Endothelial cell of umbilical vein (primary cell): ENCODE data around the gene CAPN14. TPM values are rescaled to one million over a fixed set of nuclear protein-coding genes. Genes with fewer than 3 reads are reported as not detected.

Experiments used
- BruUV-seq: library from RNA; stranded (reverse); fragments of 400-500 nt; replicated peaks from 2 replicates; lab custom pipeline; 2021; lab: Mats Ljungman, UMichigan
- CTCF ChIA-PET: fragments of 300-600, 350-600 bp; sonication (Branson Sonifier 250); formaldehyde crosslinking; loops from one replicate; lab custom pipeline; 2021; ENCODE audit warnings: antibody characterized with exemption, inconsistent platforms; lab: Charles Lee
- POLR2A ChIA-PET: fragments of 300-600, 350-600 bp; sonication (Branson Sonifier 250); formaldehyde crosslinking; loops from one replicate; lab custom pipeline; 2021; ENCODE audit warnings: antibody characterized with exemption, inconsistent platforms; lab: Charles Lee
- DNase-seq: peaks from one replicate; pipeline ENCODE4 v3.0.0-alpha.2; 2011; ENCODE audit warnings: low read depth, low spot score
- FAIRE-seq: peaks from 2 replicates; lab custom pipeline; 2011; peaks lifted over from hg19 to GRCh38; lab: Jason Lieb, UNC
- H2AFZ ChIP-seq: 2 replicates; pipeline ENCODE4 v1.6.0; 2012; ENCODE audit warnings: low read depth, low read length, control low read depth, inconsistent platforms
- H3K27ac ChIP-seq: 2 replicates; pipeline ENCODE4 v1.5.1; 2011; ENCODE audit warnings: low read depth, mild to moderate bottlenecking, control low read depth, low read length, moderate library complexity; ENCODE audit not compliant: insufficient read depth
- H3K27me3 ChIP-seq, 2 experiments: 2 replicates each; pipeline versions ENCODE4 v1.6.0 to v1.6.1; 2011; ENCODE audit warnings: low read length in 2 of 2, mixed read lengths in 1 of 2; ENCODE audit not compliant: control insufficient read depth in 2 of 2, insufficient read depth in 2 of 2
- H3K36me3 ChIP-seq, 2 experiments: 2 replicates in 1 of 2; 3 replicates in 1 of 2; pipeline ENCODE4 v1.5.1; 2011; ENCODE audit warnings: low read length in 2 of 2, mild to moderate bottlenecking in 1 of 2, moderate library complexity in 1 of 2; ENCODE audit not compliant: control insufficient read depth in 2 of 2, insufficient read depth in 2 of 2; ENCODE audit errors: extremely low read depth in 1 of 2
- H3K4me1 ChIP-seq: 3 replicates; pipeline ENCODE4 v1.5.1; 2011; ENCODE audit warnings: mild to moderate bottlenecking, low read length; ENCODE audit not compliant: control insufficient read depth, insufficient read depth; ENCODE audit errors: extremely low read depth
- H3K4me2 ChIP-seq: 2 replicates; pipeline ENCODE4 v1.6.1; 2011; ENCODE audit warnings: low read length, control low read depth, mixed read lengths; ENCODE audit not compliant: insufficient read depth
- H3K4me3 ChIP-seq, 3 experiments: fragments of 200-600 bp in 1 of 3; sonication (generic), shearing (Covaris generic) in 1 of 3; replicated peaks in 1 of 3; 2 replicates each; pipeline ENCODE4 v1.5.1; 2011 to 2016; ENCODE audit warnings: control low read depth in 3 of 3, low read length in 3 of 3, mild to moderate bottlenecking in 2 of 3, inconsistent platforms in 1 of 3, low read depth in 1 of 3, moderate library complexity in 1 of 3; ENCODE audit not compliant: insufficient read depth in 1 of 3
- H3K79me2 ChIP-seq: 2 replicates; pipeline ENCODE4 v1.6.0; 2012; ENCODE audit warnings: low read length, inconsistent platforms; ENCODE audit not compliant: control insufficient read depth, insufficient read depth
- H3K9ac ChIP-seq: replicated peaks from 2 replicates; pipeline ENCODE3; 2011; ENCODE audit warnings: low read length, control low read depth; ENCODE audit not compliant: insufficient read depth; ENCODE audit errors: extremely low read depth
- H3K9me1 ChIP-seq: replicated peaks from 3 replicates; pipeline ENCODE4 v1.6.0; 2011; ENCODE audit warnings: mild to moderate bottlenecking, low read length; ENCODE audit not compliant: control insufficient read depth, insufficient read depth; ENCODE audit errors: extremely low read depth
- H3K9me3 ChIP-seq: replicated peaks from 2 replicates; pipeline ENCODE4 v1.5.1; 2012; ENCODE audit warnings: low read length, inconsistent platforms; ENCODE audit not compliant: control insufficient read depth, insufficient read depth
- H4K20me1 ChIP-seq: replicated peaks from 2 replicates; pipeline ENCODE3; 2011; ENCODE audit warnings: mild to moderate bottlenecking, low read length; ENCODE audit not compliant: control insufficient read depth, insufficient read depth; ENCODE audit errors: extremely low read depth
- CTCF ChIP-seq, 2 donors: IDR thresholded peaks; 1 replicate in 1 of 2; 2 replicates in 1 of 2; pipeline ENCODE4 v1.5.1; 2011; ENCODE audit warnings: low read length in 2 of 2, mild to moderate bottlenecking in 2 of 2, moderate library complexity in 2 of 2, control low read depth in 1 of 2, inconsistent platforms in 1 of 2, low read depth in 1 of 2; ENCODE audit not compliant: insufficient read depth in 1 of 2; ENCODE audit errors: extremely low read depth in 1 of 2
- FOS ChIP-seq: IDR thresholded peaks from 2 replicates; pipeline ENCODE4 v1.6.1; 2011; ENCODE audit warnings: mild to moderate bottlenecking, low read length, moderate library complexity, borderline replicate concordance; ENCODE audit not compliant: insufficient read depth
- MYC ChIP-seq: IDR thresholded peaks from one replicate; pipeline ENCODE4 v1.6.1; 2011; ENCODE audit warnings: mild to moderate bottlenecking, low read depth, low read length
- POLR2AphosphoS5 ChIP-seq: IDR thresholded peaks from 2 replicates; pipeline ENCODE4 v1.6.1; 2012; ENCODE audit warnings: low read depth, mild to moderate bottlenecking, control low read depth, low read length, moderate library complexity; ENCODE audit not compliant: insufficient read depth
- dilution Hi-C: fragments of 300-500 bp; cut with MboI; formaldehyde crosslinking; loops from one replicate; pipeline ENCODE4 v1.15.0; 2019; ENCODE audit warnings: low sequenced_read_pairs; ENCODE audit not compliant: extremely low pct_ligation_motif_present
- intact Hi-C: fragments of 100-400 bp; cut with micrococcal nuclease; formaldehyde crosslinking; loops from one replicate; pipeline ENCODE4 v1.10.0; 2022
- polyA plus RNA-seq, 4 experiments: library from polyadenylated mRNA; depleted of rRNA in 3 of 4; stranded (reverse) in 3 of 4; unstranded in 1 of 4; fragments of >200 nt; gene quantifications; 2 replicates each; pipeline versions ENCODE4 v1.2.1 to v1.2.3, GENCODE V29; 2011 to 2012; ENCODE audit warnings: missing spikeins in 1 of 4
- total RNA-seq: library from RNA; stranded (reverse); gene quantifications from 2 replicates; pipeline ENCODE4 v1.2.3, GENCODE V29; 2021

Gene CAPN14
- total and polyA plus RNA-seq, 2 donors (not counting 3 experiments of a cell fraction or from before 2014, with no cell fraction given), result 0.01 to 0.15 TPM

- Histone ChIP-seq H3K27ac (no peak overlapping the region), H3K79me2 (no peaks in the 10 kb centered on the region), H3K4me2 (no peak overlapping the region), H3K36me3 (no peaks in the 10 kb centered on the region), H3K9me1 (no peaks in the 10 kb centered on the region), H3K4me1 (no peaks in the 10 kb centered on the region), H4K20me1 (no peaks in the 10 kb centered on the region), H3K9me3 (no peaks in the 10 kb centered on the region), H2AFZ (no peak overlapping the region), H3K27me3 (no peaks in the 10 kb centered on the region), H3K4me3 (no peak overlapping the region), H3K9ac (no peak overlapping the region)
- no peak for DNase-seq
- no TSS peak for BruUV-seq
- ChIA-PET POLR2A (no interaction called here), CTCF (no interaction called here)
- no peak for TF ChIP-seq CTCF (IDR thresholded peaks at IDR 0.05; ENCODE audit: extremely low read depth in 1 of 2, insufficient read depth in 1 of 2, low read depth in 1 of 2, low read length in 2 of 2)
- no peak for TF ChIP-seq MYC
- dilution Hi-C loops (no loop called here), intact Hi-C loops (no loop called here)
- FAIRE-seq, result no peak
Observed at GRCh38 chr2:31191931-31192330, 25.4 kb downstream of the CAPN14 start.

- intact Hi-C loops, result no loop called here
- no peak overlapping the region for H2AFZ ChIP-seq
- H4K20me1 ChIP-seq, result no peaks in the 10 kb centered on the region
- DNase-seq (no peak), FAIRE-seq (no peak)
- no TSS peak for BruUV-seq
- no peak overlapping the region for H3K4me3 ChIP-seq
- no peak for TF ChIP-seq CTCF (IDR thresholded peaks at IDR 0.05; ENCODE audit: extremely low read depth in 1 of 2, insufficient read depth in 1 of 2, low read depth in 1 of 2, low read length in 2 of 2)
- no peak for TF ChIP-seq FOS
- no peak for TF ChIP-seq MYC
- TF ChIP-seq POLR2AphosphoS5, result no peak
- no peaks in the 10 kb centered on the region for H3K4me1 ChIP-seq
- CTCF ChIA-PET, result no interaction called here
- no peak overlapping the region for H3K9ac ChIP-seq
- H3K27ac ChIP-seq, result no peak overlapping the region
- POLR2A ChIA-PET, result no interaction called here
- H3K27me3 ChIP-seq, result no peaks in the 10 kb centered on the region
- H3K9me1 ChIP-seq, result no peaks in the 10 kb centered on the region
- no peaks in the 10 kb centered on the region for H3K79me2 ChIP-seq
- dilution Hi-C loops, result no loop called here
- no peaks in the 10 kb centered on the region for H3K9me3 ChIP-seq
- H3K36me3 ChIP-seq, result no peaks in the 10 kb centered on the region
- H3K4me2 ChIP-seq, result no peak overlapping the region
Observed at GRCh38 chr2:31190188-31190587, 27.1 kb downstream of the CAPN14 start.
